Astrocyte (in vitro differentiated cells and primary cell): ENCODE results near the gene CCNF. TPM values are rescaled to one million over a fixed set of nuclear protein-coding genes. Genes with fewer than 3 reads are reported as not detected.

Experiments used
- DNase-seq: peaks from one replicate; pipeline ENCODE4 v3.0.0-alpha.2; 2010; ENCODE audit warnings: low read depth
- FAIRE-seq: peaks from 2 replicates; lab custom pipeline; 2011; peaks lifted over from hg19 to GRCh38; lab: Jason Lieb, UNC
- H2AFZ ChIP-seq: 2 replicates; pipeline ENCODE4 v1.6.0; 2012; ENCODE audit warnings: low read depth, low read length, inconsistent platforms
- H3K27ac ChIP-seq: 2 replicates; pipeline ENCODE4 v1.5.1; 2011; ENCODE audit warnings: low read depth, low read length, inconsistent platforms
- H3K27me3 ChIP-seq: 2 replicates; pipeline ENCODE4 v1.6.0; 2011; ENCODE audit warnings: low read length, inconsistent platforms; ENCODE audit not compliant: insufficient read depth
- H3K36me3 ChIP-seq: 2 replicates; pipeline ENCODE4 v1.5.1; 2011; ENCODE audit warnings: low read length, inconsistent platforms; ENCODE audit not compliant: insufficient read depth
- H3K4me1 ChIP-seq: 2 replicates; pipeline ENCODE4 v1.5.1; 2011; ENCODE audit warnings: low read length, inconsistent platforms; ENCODE audit not compliant: insufficient read depth
- H3K4me2 ChIP-seq: 2 replicates; pipeline ENCODE4 v1.6.0; 2012; ENCODE audit warnings: low read length, inconsistent platforms
- H3K4me3 ChIP-seq: 2 replicates; pipeline ENCODE4 v1.5.1; 2011; ENCODE audit warnings: low read depth, mild to moderate bottlenecking, low read length, inconsistent platforms; ENCODE audit not compliant: insufficient read depth
- H3K79me2 ChIP-seq: 2 replicates; pipeline ENCODE4 v1.6.0; 2012; ENCODE audit warnings: mild to moderate bottlenecking, low read length, inconsistent platforms; ENCODE audit not compliant: insufficient read depth
- H3K9ac ChIP-seq: 2 replicates; pipeline ENCODE4 v1.6.0; 2012; ENCODE audit warnings: mild to moderate bottlenecking, low read length, inconsistent platforms
- H3K9me3 ChIP-seq: 2 replicates; pipeline ENCODE4 v1.5.1; 2012; ENCODE audit warnings: low read depth, mild to moderate bottlenecking, low read length, inconsistent platforms; ENCODE audit not compliant: insufficient read depth
- H4K20me1 ChIP-seq: 2 replicates; pipeline ENCODE4 v1.6.0; 2012; ENCODE audit warnings: low read length, inconsistent platforms; ENCODE audit not compliant: insufficient read depth
- H3K27ac Mint-ChIP-seq: one replicate; pipeline ENCODE4 v1.8.0; 2021; ENCODE audit warnings: mild to moderate bottlenecking, mixed read lengths; ENCODE audit not compliant: unreplicated experiment
- H3K27me3 Mint-ChIP-seq: one replicate; pipeline ENCODE4 v1.8.0; 2021; ENCODE audit warnings: low read depth, mixed read lengths; ENCODE audit not compliant: unreplicated experiment
- H3K36me3 Mint-ChIP-seq: one replicate; pipeline ENCODE4 v1.8.0; 2021; ENCODE audit warnings: low read depth, mixed read lengths; ENCODE audit not compliant: unreplicated experiment
- H3K4me1 Mint-ChIP-seq: one replicate; pipeline ENCODE4 v1.8.0; 2021; ENCODE audit warnings: low read depth, mixed read lengths; ENCODE audit not compliant: unreplicated experiment
- H3K4me3 Mint-ChIP-seq: one replicate; pipeline ENCODE4 v1.8.0; 2021; ENCODE audit warnings: mild to moderate bottlenecking, moderate library complexity, mixed read lengths; ENCODE audit not compliant: unreplicated experiment
- H3K9me3 Mint-ChIP-seq: one replicate; pipeline ENCODE4 v1.8.0; 2021; ENCODE audit warnings: mild to moderate bottlenecking, mixed read lengths; ENCODE audit not compliant: unreplicated experiment
- EZH2 ChIP-seq: IDR thresholded peaks from 2 replicates; pipeline ENCODE4 v1.6.1; 2012; ENCODE audit warnings: mild to moderate bottlenecking, low read length, inconsistent platforms; ENCODE audit not compliant: insufficient read depth
- total RNA-seq: library from RNA; stranded (reverse); gene quantifications from 2 replicates; pipeline ENCODE4 v1.2.1, GENCODE V29; 2021
- TF ChIP-seq, protein P1 (sequence below): IDR thresholded peaks from 2 replicates; pipeline ENCODE4 v1.5.1; 2011; ENCODE audit warnings: low read depth, mild to moderate bottlenecking, inconsistent platforms, low read length, moderate library complexity; ENCODE audit not compliant: insufficient read depth

CCNF gene
- total RNA-seq, 1 donor from 2014 or later, result 6.4 TPM

- Histone ChIP-seq H3K79me2 (no peaks in the 10 kb centered on the region), H2AFZ (no peak overlapping the region), H3K4me2 (no peak overlapping the region), H3K36me3 (peaks cover 18% of the 10 kb centered on the region), H3K27ac (no peak overlapping the region), H3K9me3 (no peaks in the 10 kb centered on the region), H3K4me1 (peaks cover 4% of the 10 kb centered on the region), H3K9ac (no peak overlapping the region), H4K20me1 (peaks cover 14% of the 10 kb centered on the region), H3K27me3 (no peaks in the 10 kb centered on the region), H3K4me3 (no peak overlapping the region)
- FAIRE-seq (no peak), DNase-seq (no peak)
- Mint-ChIP-seq H3K4me1 (no peaks in the 10 kb centered on the region), H3K27ac (no peak overlapping the region), H3K36me3 (peaks cover 14% of the 10 kb centered on the region), H3K9me3 (no peaks in the 10 kb centered on the region), H3K27me3 (no peaks in the 10 kb centered on the region), H3K4me3 (no peak overlapping the region)
- no peak for TF ChIP-seq EZH2
- TF ChIP-seq, protein P1, sequence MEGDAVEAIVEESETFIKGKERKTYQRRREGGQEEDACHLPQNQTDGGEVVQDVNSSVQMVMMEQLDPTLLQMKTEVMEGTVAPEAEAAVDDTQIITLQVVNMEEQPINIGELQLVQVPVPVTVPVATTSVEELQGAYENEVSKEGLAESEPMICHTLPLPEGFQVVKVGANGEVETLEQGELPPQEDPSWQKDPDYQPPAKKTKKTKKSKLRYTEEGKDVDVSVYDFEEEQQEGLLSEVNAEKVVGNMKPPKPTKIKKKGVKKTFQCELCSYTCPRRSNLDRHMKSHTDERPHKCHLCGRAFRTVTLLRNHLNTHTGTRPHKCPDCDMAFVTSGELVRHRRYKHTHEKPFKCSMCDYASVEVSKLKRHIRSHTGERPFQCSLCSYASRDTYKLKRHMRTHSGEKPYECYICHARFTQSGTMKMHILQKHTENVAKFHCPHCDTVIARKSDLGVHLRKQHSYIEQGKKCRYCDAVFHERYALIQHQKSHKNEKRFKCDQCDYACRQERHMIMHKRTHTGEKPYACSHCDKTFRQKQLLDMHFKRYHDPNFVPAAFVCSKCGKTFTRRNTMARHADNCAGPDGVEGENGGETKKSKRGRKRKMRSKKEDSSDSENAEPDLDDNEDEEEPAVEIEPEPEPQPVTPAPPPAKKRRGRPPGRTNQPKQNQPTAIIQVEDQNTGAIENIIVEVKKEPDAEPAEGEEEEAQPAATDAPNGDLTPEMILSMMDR, result no peak
Observed at GRCh38 chr16:2450975-2451381, 21.7 kb downstream of the CCNF start.

DNA sequence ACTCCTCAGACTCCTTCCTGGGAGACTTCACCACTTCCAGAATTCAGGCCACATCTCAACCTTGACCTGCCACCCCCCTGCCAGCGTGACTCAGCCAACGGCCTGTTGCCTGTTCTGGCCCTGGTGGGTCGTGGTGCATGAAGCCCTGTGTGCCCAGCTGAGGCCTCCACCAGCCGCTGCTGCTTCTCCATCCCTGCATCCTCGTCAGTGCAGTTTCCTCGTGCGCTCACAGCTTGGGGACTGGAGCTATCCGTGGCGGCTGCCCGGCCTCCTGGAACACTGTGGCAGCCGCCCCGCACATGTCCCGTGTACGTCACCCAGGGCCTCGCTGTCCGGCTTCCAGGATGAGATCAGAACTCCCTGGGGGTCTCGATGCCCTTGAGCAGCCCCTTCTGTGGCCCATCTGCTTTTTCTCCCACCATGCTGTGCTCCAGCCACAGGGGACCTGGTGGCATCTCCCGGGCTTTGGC lies 22.6 kb downstream of the CCNF start:
- no peaks in the 10 kb centered on the region for H3K9me3 ChIP-seq
- H4K20me1 ChIP-seq, result peaks cover 19% of the 10 kb centered on the region
- H3K27me3 ChIP-seq, result no peaks in the 10 kb centered on the region
- H3K4me3 ChIP-seq, result no peak overlapping the region
- Mint-ChIP-seq H3K27me3 (no peaks in the 10 kb centered on the region), H3K27ac (no peak overlapping the region), H3K9me3 (no peaks in the 10 kb centered on the region), H3K4me1 (no peaks in the 10 kb centered on the region), H3K36me3 (peaks cover 13% of the 10 kb centered on the region), H3K4me3 (no peak overlapping the region)
- H2AFZ ChIP-seq, result no peak overlapping the region
- DNase-seq (no peak), FAIRE-seq (no peak)
- peaks cover 4% of the 10 kb centered on the region for H3K4me1 ChIP-seq
- no peak overlapping the region for H3K27ac ChIP-seq
- no peaks in the 10 kb centered on the region for H3K79me2 ChIP-seq
- no peak overlapping the region for H3K9ac ChIP-seq
- no peak overlapping the region for H3K4me2 ChIP-seq
- peaks cover 20% of the 10 kb centered on the region for H3K36me3 ChIP-seq
- no peak for TF ChIP-seq EZH2
- TF ChIP-seq, protein P1, result no peak

DNA sequence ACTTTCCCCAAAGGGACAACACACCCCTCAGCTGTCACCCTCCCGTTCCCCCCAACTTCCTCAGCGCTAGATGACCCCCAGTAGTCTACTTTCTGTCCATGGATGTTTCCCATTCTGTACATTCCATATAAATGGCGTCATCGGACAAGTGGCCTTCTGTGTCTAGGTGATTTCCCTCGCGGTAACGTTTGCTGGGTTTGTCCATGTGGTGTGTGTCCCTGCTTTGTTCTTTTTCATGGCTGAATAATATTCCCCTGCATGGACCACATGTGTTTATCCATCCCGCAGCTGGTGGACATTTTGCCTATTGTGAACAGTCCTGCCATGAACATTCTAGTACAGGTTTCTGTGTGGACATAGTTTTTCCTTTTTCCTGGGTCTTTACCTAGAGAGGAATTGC lies 23.4 kb downstream of the CCNF start:
- FAIRE-seq (no peak), DNase-seq (no peak)
- Histone ChIP-seq H2AFZ (no peak overlapping the region), H3K4me2 (no peak overlapping the region), H4K20me1 (peaks cover 16% of the 10 kb centered on the region), H3K27ac (no peak overlapping the region), H3K4me3 (no peak overlapping the region), H3K27me3 (no peaks in the 10 kb centered on the region), H3K9ac (no peak overlapping the region), H3K36me3 (peaks cover 18% of the 10 kb centered on the region), H3K9me3 (no peaks in the 10 kb centered on the region), H3K4me1 (peaks cover 3% of the 10 kb centered on the region), H3K79me2 (no peaks in the 10 kb centered on the region)
- TF ChIP-seq, protein P1, result no peak
- TF ChIP-seq EZH2, result no peak
- Mint-ChIP-seq H3K27ac (no peak overlapping the region), H3K4me1 (peaks cover under 1% of the 10 kb centered on the region), H3K9me3 (no peaks in the 10 kb centered on the region), H3K36me3 (peaks cover 13% of the 10 kb centered on the region), H3K4me3 (no peak overlapping the region), H3K27me3 (no peaks in the 10 kb centered on the region)
